ENCODE measurements around the gene KIAA0586.

- TF ChIP-seq, protein P1, sequence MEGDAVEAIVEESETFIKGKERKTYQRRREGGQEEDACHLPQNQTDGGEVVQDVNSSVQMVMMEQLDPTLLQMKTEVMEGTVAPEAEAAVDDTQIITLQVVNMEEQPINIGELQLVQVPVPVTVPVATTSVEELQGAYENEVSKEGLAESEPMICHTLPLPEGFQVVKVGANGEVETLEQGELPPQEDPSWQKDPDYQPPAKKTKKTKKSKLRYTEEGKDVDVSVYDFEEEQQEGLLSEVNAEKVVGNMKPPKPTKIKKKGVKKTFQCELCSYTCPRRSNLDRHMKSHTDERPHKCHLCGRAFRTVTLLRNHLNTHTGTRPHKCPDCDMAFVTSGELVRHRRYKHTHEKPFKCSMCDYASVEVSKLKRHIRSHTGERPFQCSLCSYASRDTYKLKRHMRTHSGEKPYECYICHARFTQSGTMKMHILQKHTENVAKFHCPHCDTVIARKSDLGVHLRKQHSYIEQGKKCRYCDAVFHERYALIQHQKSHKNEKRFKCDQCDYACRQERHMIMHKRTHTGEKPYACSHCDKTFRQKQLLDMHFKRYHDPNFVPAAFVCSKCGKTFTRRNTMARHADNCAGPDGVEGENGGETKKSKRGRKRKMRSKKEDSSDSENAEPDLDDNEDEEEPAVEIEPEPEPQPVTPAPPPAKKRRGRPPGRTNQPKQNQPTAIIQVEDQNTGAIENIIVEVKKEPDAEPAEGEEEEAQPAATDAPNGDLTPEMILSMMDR (IDR thresholded peaks at IDR 0.05; ENCODE audit: low read depth, low read length), result no peak
- no peak for TF ChIP-seq MYC (IDR thresholded peaks at IDR 0.05; ENCODE audit: low read depth, low read length)
- TF ChIP-seq POLR2A (IDR thresholded peaks at IDR 0.05; ENCODE audit: extremely low read depth, insufficient read length), result no peak
- TF ChIP-seq, protein P2, sequence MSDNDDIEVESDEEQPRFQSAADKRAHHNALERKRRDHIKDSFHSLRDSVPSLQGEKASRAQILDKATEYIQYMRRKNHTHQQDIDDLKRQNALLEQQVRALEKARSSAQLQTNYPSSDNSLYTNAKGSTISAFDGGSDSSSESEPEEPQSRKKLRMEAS (IDR thresholded peaks at IDR 0.05; ENCODE audit: low read depth, low read length), result no peak
These were observed 52.5 kb downstream of the KIAA0586 start for GRCh38 chr14:58479975-58480374.

Data from NB4 (cell line).